Measurements from ENCODE around the gene LARGE1.
A peak's percentile ranks its signal among the peaks of the same experiment; 100 is the strongest.

Gene LARGE1

DNA sequence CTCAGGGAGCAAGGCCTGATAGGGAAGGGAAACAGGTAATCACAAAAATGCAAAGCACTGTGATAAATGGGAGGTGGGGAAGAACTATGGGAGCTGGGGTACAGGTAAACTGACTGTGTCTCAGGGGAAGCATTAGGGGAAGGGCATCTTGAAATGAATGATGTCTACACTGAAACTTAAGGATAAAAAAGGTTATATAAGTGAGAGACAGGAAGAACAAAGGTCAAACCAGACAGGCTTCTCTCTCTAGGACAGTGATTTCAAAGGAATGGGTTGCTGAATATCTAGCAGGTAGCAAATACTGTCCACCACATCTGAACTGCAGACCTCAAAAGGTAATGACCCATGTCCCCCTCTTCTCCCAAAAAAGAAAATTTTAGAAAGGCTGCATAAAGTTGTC, 529.0 kb downstream of the LARGE1 start:
- Mint-ChIP-seq H3K9me3 (no peaks in the 10 kb centered on the region), H3K36me3 (ENCODE audit: low read depth) (no peaks in the 10 kb centered on the region), H3K4me1 (peaks cover 12% of the 10 kb centered on the region), H3K27me3 (ENCODE audit: low read depth) (no peaks in the 10 kb centered on the region), H3K27ac (no peak overlapping the region), H3K4me3 (no peak overlapping the region)
- TF ChIP-seq, protein P1, sequence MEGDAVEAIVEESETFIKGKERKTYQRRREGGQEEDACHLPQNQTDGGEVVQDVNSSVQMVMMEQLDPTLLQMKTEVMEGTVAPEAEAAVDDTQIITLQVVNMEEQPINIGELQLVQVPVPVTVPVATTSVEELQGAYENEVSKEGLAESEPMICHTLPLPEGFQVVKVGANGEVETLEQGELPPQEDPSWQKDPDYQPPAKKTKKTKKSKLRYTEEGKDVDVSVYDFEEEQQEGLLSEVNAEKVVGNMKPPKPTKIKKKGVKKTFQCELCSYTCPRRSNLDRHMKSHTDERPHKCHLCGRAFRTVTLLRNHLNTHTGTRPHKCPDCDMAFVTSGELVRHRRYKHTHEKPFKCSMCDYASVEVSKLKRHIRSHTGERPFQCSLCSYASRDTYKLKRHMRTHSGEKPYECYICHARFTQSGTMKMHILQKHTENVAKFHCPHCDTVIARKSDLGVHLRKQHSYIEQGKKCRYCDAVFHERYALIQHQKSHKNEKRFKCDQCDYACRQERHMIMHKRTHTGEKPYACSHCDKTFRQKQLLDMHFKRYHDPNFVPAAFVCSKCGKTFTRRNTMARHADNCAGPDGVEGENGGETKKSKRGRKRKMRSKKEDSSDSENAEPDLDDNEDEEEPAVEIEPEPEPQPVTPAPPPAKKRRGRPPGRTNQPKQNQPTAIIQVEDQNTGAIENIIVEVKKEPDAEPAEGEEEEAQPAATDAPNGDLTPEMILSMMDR (IDR thresholded peaks at IDR 0.05; ENCODE audit: unreplicated experiment in 3 of 3) = no peak

DNA sequence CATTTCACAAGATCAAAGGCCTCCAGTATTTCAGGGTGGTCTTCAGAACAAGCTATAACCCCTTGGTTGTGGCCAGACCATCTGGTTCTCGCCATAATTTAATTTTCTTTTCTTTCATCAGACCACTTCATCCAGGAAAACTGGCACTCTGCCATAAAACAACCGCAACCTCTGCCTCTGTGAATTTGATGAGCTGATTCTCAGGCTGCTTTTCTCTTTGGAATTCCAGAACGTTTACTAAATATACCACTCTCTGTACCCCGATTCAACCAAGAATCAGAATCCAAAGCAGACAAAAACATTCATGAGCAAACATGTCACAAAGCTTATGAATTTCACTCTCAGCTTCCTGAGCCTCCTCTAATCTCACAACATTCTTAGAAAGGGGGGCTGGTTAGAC, 530.3 kb downstream of the LARGE1 start:
- H3K9me3 Mint-ChIP-seq = no peaks in the 10 kb centered on the region
- no peak overlapping the region for H3K4me3 Mint-ChIP-seq
- H3K36me3 Mint-ChIP-seq (ENCODE audit: low read depth) = no peaks in the 10 kb centered on the region
- peak overlapping the region in 1 of 3 experiments; percentile 24 for H3K27ac Mint-ChIP-seq
- H3K4me1 Mint-ChIP-seq = peaks cover 5% of the 10 kb centered on the region
- H3K27me3 Mint-ChIP-seq (ENCODE audit: low read depth) = no peaks in the 10 kb centered on the region
- TF ChIP-seq, protein P1 (IDR thresholded peaks at IDR 0.05; ENCODE audit: unreplicated experiment in 3 of 3) = no peak

DNA sequence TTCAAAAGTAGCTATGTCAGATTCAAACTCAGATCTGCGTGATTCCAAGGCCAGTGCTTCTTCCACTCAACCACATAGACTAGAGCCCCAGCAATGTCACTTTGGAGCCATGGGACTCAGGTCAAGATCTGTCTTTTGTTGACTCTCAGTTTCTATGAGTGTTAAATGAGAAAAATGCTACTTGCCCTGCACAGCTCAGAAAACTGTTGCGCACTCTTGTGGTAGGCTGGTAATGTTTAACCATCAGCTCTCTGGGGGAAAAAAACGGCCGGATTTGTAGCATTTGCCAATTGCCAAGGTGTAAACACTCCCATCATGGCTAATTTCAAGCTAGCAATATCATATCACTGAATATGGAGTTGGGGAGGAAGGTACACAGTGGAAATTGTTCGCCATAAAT, 534.0 kb downstream of the LARGE1 start:
- H3K4me1 Mint-ChIP-seq = no peaks in the 10 kb centered on the region
- no peaks in the 10 kb centered on the region for H3K27me3 Mint-ChIP-seq (ENCODE audit: low read depth)
- H3K9me3 Mint-ChIP-seq = no peaks in the 10 kb centered on the region

DNA sequence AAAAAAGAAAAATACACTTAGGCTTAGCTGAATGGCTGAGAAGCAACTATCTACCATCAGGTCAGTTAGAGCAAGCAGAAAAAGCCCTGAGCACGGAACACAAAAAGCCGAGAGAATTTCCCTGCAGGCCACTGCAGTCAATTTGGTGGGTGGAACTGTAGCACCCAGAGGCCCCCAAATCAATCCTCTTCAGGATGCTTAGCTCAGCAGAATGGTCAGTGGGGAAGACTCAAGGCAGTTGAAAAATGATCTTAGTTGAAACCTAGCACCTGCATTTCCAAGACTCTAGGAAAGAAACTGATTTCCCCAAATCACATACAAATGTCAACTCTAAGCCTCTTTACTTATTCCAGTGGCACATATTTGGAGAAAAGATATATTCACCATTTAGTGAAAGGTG, 534.7 kb downstream of the LARGE1 start:
- H3K27me3 Mint-ChIP-seq (ENCODE audit: low read depth) = no peaks in the 10 kb centered on the region

More for the DNA sequence above, 534.0 kb downstream of the LARGE1 start:
- TF ChIP-seq, protein P1 (IDR thresholded peaks at IDR 0.05; ENCODE audit: unreplicated experiment in 3 of 3) = no peak
- Mint-ChIP-seq H3K4me3 (no peak overlapping the region), H3K27ac (no peak overlapping the region), H3K36me3 (ENCODE audit: low read depth) (peaks cover 11% of the 10 kb centered on the region)

DNA sequence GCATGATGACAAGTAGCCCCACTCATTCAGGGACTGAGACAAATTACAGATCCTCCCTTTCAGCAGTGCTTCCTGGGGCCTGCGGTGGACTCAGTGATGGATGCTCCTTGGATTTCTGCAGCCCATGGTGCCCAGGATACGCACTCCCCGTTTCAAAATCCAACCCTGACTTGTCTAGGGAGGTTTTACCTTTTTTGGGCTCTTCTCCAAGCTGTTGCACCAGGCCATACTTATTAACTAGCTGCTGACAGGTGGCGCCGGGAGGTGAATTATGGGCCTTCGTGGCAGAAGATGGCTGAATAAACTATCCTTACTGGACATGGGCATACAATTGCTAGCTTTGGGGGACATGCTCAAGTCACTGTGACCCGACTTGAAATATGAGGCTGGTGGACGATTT, 537.8 kb downstream of the LARGE1 start:
- H3K4me1 Mint-ChIP-seq = no peaks in the 10 kb centered on the region

More for the DNA sequence above, 534.7 kb downstream of the LARGE1 start:
- no peak overlapping the region for H3K27ac Mint-ChIP-seq
- peaks cover 13% of the 10 kb centered on the region for H3K36me3 Mint-ChIP-seq (ENCODE audit: low read depth)
- TF ChIP-seq, protein P1 (IDR thresholded peaks at IDR 0.05; ENCODE audit: unreplicated experiment in 3 of 3) = no peak
- no peak overlapping the region for H3K4me3 Mint-ChIP-seq
- no peaks in the 10 kb centered on the region for H3K4me1 Mint-ChIP-seq
- no peaks in the 10 kb centered on the region for H3K9me3 Mint-ChIP-seq

More for the DNA sequence above, 537.8 kb downstream of the LARGE1 start:
- TF ChIP-seq, protein P1 (IDR thresholded peaks at IDR 0.05; ENCODE audit: unreplicated experiment in 3 of 3) = no peak
- H3K4me3 Mint-ChIP-seq = no peak overlapping the region
- no peak overlapping the region for H3K27ac Mint-ChIP-seq
- H3K27me3 Mint-ChIP-seq (ENCODE audit: low read depth) = no peaks in the 10 kb centered on the region
- H3K36me3 Mint-ChIP-seq (ENCODE audit: low read depth) = peaks cover 39% of the 10 kb centered on the region
- peaks cover 15% of the 10 kb centered on the region for H3K9me3 Mint-ChIP-seq

Data from nephron (organoid).